GM19397 (cell line): ENCODE measurements around the gene TNFRSF21.
"Not testable (repeated sequence)": the region's sequence is repeated elsewhere in the genome, so short reads cannot be mapped to it uniquely, and the experiment has no call there.

Experiments used
- ATAC-seq: cut with Tn5 transposase; IDR thresholded peaks from one replicate; pipeline ENCODE4 v1.9.1; 2021; ENCODE audit warnings: mild to moderate bottlenecking, moderate library complexity; ENCODE audit not compliant: unreplicated experiment

The TNFRSF21 gene

DNA sequence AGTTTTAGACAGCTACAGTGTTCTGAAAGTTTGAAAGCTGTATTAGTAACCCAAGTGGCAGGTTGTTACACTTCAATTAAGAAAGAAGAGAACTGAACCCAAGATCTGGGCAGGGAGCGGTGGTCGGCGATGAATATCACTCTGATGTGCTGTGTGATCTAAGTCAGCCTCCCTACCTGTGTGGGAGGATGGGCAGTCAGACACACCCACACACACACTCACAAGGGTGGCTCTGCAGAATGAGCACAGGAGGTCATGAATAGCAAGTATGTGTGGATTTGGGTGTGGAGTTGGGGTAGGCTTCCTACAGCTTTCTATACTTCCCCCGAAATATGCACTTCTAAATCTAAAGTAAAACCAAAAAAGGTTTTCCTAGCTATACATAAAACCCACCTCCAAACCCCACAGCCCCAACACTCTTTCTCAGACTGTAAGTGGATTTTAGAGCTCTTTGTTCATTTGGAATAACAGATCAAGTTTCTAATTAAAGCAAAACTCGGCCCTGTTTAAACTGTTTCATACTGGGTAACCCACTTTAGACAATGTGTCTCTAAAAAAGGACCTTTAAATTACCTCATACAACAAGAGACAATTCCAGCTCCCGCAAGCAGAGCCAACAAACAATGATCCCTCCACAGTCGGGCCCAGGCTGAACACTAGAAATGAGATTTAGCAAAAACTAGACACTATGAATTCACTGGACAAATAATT is 19.4 kb downstream of the TNFRSF21 start:
- ATAC-seq: no peak

DNA sequence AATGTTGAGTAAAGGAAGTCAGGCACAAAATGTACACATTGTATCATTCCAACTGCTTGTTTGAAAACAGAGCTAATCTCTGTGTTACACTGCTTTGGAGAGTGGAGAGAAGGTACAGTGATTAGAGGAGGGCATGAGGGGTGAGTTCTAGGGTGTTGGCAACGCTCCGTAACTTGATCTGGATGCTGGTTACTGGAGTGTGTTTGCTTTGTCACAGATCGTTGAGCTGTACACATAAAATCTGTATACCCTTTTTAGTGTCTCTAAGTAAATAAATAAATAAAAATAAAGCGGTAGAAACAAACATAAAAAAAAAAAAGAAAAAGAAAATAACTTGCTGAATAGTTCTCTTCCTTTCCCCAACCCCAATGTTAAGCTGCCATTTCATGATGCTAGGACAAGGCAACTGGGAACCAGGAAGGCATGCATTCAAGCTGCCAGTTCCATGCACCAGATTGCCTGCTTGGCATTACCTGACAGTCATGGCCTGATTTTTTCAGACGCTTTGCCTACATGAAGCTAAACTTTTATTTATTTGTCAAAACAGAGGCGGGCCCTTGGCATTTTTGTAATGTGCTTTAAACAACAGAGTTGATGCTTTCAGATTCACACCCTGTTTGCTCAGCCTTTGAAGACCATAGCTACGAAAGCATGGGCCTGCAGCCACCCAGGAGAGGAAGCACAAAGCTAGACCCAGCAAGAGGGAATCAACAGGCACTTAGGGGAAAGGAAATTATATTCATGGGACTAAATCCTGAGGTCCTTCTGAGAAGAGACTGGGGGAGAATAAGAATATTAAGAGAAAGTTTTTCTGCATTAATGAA is 21.2 kb downstream of the TNFRSF21 start:
- ATAC-seq: no peak

DNA sequence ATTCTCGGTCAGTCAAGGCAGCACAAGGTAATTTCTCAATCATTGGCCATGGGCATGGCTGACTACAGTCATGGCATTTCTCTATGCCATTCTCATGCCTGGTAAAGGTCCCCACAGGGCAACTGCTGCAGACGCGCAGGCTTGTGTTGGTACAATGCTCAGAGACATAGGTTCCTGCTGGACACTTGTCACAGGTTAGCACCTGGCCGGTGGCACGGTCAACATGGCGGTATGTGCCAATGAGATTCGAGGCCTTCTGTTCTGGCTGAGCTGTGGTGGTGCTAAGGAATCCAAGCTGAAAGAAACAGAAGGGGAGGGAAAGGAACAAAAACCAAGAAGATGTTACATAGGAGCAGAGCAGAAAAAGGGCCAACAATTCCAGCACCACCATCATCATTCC is 23.4 kb downstream of the TNFRSF21 start:
- ATAC-seq: no peak

DNA sequence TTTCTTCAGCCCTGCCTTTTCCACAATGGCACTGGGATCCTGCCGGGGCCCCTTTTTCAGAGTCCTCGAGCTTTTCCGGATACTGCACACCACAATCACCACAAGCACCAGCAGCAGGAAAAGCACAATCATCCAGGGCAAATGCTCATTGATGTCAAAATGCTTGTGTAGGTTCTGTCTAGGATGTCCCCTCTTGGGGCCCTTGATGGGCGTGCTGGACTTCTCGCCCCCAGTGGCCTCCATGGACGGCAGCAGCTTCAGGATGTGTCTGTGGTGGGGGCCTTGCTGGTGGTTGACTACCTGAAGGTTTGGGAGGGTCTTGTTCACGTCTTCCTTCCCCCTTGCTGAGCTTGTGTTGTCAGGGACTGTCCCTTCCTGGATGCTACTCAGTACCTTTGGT is 25.7 kb downstream of the TNFRSF21 start:
- no peak for ATAC-seq

DNA sequence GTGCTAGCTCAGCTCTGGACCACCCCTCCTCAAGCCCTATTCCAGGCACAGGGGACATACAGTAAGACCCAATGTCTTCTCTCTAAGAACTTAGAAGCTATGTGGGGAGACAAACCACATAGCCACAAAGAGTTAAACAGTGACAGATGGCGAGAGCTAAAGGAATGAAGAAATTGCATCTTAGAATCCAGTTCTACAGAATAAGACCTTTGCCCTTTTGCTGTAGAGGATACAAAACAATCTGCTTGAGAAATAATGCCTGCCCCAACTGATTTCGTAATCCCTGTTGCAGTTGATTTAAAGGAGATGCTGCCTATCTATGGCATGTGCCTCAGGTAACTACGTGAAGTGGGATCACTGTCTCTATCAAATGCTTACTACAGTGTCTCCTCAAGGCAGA is 31.2 kb downstream of the TNFRSF21 start:
- ATAC-seq: no peak

DNA sequence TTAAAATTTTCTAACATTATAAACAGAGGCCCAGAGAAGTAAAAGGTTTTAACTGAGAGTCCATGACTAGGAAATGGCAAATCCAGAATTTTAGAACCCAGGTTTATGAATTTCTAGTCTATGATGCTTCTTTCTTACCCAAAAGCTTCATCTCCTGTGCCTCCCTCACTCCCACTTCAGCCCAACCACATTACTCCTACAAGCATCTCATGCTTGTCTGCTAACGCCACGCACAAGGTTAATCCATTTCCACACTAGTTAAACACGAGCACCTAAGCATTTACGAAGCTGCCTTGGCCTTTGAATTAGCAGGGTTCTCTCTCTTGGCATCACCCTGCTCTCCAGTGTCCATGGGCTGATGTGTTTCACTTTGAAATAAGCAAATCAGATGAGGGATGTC is 32.0 kb downstream of the TNFRSF21 start:
- ATAC-seq: no peak

DNA sequence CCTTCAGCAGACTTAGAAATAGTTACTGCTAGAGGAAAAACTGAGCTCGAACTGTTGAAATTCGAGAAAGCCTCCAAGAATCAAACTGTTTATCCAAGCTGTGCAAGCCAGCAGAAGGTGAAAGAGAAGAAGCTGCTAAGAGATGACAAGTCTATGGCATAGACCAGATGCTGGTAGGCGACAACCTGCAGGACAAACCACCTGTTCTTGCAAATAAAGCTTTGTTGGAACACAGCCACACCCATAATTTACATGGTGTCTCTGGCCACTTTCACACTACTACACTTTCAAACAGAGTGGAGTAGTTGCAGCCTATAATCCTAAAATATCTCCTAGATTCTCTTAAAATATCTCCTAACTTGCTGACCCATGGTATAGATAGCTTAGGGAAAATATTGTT is 33.3 kb downstream of the TNFRSF21 start:
- ATAC-seq: no peak

DNA sequence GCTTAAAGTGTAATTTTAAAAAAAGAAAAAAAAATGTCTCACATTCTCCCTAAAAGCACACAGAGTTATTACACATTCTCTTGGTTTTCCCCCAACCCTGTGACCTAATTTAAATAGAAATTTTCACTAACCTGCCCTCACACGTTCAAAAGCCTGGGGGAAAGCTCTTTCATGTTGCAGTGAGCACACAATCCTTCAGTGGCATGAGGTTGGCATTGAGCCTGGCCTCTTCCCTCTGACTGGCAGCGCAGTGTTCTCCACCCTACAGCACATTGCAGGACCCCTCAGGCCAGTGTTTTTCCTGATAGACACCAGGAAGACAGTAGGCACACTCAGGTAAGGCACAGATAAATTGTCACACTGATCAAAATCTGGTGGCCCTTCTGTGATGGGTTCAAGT is 34.1 kb downstream of the TNFRSF21 start:
- no peak for ATAC-seq

DNA sequence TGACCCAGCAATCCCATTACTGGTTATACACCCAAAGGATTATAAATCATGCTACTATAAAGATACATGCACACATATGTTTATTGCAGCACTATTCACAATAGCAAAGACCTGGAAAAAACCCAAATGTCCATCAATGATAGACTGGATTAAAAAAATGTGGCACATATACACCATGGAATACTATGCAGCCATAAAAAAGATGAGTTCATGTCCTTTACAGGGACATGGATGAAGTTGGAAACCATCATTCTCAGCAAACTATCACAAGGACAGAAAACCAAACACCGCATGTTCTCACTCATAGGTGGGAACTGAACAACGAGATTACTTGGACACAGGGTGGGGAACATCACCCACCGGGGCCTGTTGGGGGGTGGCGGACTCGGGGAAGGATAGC is 34.6 kb downstream of the TNFRSF21 start:
- ATAC-seq: not testable (repeated sequence)

DNA sequence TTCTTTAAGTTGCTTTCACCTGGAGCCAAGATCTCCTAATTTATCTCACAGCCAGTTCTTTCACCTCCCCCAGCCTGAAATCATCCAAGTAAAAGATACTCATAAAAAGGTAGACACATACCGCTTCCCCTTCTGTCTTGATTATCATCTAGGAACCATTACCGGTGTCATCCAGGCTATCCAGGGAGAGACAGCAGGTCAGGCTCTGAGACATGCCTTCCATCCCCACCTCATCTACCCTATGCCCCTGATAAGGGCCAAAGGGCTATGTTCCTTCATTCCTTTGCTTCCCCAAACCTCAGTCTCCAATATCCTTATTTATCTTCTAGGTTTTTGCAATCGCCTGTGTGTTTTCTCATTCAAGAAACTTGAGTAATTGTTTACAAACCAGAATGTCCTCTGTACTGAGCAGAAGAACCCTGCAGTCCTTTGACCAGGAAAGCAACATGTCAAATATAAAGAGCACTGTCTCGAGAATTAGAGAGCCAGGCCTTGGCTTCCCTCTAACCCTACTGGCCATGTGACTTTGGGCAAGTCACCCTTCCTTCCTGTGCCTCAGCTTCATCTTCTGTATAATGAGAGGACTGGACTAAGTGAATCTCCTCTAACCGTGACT is 41.0 kb downstream of the TNFRSF21 start:
- ATAC-seq: no peak

DNA sequence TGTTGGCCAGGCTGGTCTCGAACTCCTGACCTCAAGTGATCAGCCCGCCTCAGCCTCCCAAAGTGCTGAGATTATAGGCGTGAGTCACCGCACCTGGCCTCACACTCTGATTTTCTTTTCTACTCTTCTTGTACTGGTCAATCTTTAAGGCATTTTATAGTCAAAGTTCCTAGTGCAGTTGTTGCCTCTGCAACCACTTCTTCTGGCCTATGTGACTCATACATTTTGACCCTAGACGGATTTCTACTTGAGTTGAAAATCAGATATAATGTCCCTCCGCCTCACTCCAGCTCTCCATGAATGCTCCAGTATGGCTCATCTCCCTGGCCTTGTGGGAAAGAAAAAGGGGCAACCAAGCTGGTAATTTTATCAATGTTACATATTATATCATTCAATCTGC is 42.4 kb downstream of the TNFRSF21 start:
- ATAC-seq: no peak

DNA sequence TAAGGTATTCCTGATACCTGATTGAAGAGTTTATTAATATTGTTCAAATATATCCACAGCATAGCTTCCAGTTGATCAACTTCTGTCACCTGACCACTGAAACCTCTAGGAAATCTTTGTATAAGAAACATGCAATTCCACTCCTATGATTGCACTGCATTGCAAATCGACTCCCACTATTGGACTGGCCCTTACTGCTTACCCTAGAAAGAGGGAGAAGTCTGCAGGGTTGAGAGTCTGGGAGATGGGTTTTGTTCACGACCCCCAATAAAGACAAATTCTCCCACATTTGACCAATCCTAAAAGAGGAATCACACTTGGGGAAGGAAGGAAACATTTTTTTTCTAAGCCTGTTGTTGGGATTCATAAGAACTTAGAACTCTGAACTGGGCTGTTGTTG is 43.7 kb downstream of the TNFRSF21 start:
- ATAC-seq: no peak

DNA sequence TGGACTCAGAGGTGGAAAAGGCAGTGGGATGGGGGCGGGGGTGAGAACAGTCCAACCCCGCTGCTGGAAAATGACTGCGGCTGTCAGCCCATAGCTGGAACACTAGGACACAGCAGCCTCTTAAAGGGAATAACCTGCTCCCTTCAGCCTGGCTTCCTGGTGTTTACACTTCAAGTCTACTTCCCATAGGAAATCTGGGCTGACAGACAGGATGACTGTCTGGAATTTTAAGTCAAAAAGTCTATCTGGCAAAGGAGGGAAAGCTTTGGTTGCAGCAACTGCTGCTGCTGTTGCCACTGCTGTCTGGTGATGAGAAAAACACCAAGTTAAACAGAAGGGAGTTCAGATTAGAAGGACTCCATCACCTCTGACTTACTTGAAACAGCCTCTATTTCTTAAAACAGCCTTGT is 44.9 kb downstream of the TNFRSF21 start:
- ATAC-seq: no peak

DNA sequence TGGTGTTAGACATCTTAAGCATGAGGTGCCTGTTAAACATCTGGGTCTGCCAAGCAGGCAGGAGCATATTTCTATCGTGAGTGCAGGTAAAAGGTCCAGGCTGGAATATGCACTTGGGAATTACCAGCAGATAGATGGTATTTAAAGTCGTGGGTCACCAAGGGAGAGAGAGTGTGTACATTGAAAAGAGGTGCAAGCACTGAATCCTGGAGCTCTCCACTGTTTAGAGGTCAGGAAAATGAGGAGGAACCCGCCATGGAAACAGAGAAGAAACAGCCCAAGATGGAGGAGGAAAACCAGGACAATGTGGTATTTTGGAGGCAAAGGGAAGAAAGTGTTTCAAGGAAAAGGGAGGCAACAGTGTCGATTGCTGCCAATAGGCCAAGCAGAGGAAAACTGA is 46.4 kb downstream of the TNFRSF21 start:
- no peak for ATAC-seq

DNA sequence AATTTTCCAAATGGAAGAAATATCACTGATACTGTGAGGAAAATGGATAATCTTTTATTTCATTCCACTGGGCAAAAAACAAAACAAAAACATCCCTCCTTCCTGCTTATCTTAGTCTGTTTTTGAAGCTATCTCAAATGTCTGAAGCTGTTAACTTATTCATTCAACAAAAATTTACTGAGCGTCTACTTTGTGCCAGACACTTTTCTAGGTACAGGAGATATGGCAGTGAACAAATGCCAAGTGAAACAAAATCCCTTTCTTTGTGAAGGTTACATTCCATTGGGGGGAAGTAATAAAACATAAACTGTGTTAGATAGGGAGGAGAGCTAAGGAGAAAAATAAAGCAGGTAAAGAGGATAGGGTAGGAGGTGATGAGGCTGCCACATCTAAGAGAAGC is 47.5 kb downstream of the TNFRSF21 start:
- no peak for ATAC-seq

DNA sequence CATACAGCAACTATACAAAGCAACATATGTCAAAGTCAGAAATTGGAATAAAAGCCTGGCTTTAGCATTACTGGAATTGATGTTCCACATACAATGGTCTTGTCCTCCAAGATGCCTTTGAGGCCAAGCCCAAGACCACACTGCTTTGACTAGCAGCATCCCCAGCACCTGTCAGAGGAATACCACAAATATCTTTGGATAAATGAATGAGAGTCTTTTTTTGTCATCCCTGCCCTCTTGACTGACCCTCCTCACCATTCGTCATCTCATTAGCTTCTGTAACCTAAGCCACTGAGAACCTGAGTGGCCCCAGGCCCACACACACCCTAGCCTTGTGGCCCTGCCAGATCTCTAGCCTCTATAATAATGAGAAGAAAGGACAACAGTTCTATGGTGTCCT is 48.5 kb downstream of the TNFRSF21 start:
- no peak for ATAC-seq

DNA sequence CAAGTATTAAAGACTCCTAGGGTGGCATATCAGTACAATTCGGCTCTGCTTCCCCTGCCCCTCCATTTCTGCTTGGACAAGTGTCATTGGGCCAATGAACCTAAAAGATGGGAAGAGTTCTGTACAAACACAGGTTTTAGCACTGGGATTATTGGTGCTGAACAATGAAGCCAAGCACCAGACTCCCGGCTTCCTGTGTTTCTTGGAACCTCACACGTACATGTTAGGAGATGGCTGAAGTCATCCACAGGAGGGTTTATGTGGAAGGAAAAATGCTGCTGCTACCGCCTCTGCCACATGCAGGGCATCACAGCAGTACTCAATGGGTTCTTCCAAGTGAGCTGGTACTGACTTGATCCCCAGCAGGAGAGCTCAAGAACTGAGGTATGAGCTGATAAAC is 49.7 kb downstream of the TNFRSF21 start:
- ATAC-seq: no peak

DNA sequence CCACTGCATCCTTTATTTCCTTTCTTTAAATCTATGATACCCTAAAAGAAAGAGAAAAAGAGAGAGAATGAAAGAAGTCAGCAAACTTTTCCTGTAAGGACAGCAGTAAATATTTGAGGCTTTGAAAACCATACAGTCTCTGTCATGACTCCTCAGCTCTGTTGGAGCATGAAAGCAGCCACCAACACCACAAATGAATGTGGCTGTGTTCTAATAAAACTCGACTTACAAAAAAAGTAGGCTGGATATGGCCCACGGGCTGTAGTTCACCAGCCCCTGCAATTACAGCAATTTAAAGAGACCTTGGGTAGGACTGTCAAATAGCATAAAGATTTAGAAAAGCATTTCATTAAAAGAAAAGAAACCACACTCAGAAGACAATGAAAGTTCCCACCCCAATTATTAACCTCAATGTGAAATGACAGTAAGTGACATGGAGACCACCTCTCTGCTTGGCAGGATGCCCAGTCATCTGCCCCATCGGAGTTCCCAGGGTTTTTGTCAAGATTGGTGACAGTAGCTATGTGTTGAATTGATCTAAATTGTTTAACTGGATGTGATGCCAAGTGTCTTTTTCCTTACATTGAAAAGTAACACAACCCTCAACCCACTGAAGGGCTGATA is 50.9 kb downstream of the TNFRSF21 start:
- no peak for ATAC-seq

DNA sequence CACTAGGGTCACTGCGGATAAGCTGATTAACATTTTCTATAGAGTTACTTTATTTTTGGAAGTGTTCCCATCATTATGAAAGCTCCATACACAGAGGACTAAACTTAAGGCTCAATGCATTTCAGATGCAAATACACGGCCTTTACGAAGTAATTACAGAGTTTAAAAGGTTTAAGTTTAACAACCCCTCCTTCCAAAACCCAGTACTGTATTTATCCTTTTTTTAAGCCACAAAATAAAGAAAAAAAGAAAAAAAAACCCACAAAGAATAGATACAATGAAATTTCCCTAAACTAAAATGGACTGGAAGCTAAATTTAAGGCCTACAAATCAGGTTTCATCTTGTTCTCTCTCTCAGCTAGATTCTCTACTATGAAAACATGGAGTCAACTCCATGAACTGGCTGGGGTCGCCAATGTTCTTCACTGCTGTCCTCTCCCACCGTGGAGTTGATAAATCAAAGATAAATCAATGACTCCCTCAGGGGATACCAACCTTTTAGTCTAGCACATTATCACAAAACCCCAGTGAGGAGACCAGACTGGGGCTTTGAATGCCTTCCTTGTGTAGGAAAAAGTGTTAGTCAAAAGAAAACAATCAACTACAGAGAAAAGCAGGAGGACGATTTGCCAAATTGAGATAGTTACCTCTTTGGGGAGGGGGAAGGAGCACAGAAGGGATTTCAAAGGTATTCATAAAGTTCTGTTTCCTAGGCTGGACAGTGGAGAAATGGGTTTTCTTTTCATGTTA is 52.5 kb downstream of the TNFRSF21 start:
- no peak for ATAC-seq

DNA sequence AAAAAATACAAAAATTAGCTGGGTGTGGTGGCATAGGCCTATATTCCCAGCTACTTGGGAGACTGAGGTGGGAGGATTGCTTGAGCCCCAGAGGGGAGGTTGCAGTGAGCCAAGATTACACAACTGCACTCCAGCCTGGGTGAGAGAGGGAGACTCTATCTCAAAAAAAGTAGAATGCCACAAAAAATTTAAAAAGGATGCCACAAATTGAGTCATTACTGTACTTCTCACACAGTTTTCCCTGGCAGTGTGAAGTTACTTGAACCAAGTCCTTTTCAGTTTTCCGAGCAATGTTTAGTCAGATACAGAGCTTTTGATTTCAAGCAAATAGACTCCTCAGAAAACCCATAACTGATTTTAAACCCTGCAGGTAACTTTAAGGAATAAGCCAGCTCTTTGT is 53.3 kb downstream of the TNFRSF21 start:
- ATAC-seq: no peak

DNA sequence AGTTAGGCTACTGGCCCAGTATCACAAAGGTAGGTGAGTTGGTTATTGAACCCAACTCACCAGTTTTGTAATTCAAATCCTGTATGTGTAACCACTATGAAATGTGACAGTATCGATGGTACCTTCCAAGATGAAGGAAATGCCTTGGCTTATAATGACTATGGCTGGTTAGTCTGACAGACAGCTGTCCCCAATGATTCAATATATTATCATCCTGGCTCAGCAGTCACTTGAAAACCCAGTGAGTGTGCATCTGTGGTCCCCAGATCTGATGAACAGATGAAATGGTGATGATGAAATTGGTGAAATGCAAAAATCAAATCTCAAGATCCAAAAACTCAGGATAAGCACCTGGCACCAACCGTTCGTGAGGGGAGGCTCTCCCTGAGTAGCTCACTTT is 54.8 kb downstream of the TNFRSF21 start:
- ATAC-seq: no peak
